ENCODE measurements around the gene MICB.

MICB gene

GRCh38 chr6:31530659-31531058, 32.7 kb downstream of the MICB start:
- no peak for TF ChIP-seq CTCF (conservative IDR thresholded peaks at IDR 0.05; ENCODE audit: low read length)
- no peak for DNase-seq (ENCODE audit: low read depth)
- H3K4me3 ChIP-seq (ENCODE audit: low read length) = no peak overlapping the region

GRCh38 chr6:31531162-31531561, 33.2 kb downstream of the MICB start:
- no peak for TF ChIP-seq CTCF (conservative IDR thresholded peaks at IDR 0.05; ENCODE audit: low read length)
- DNase-seq (ENCODE audit: low read depth) = no peak
- H3K4me3 ChIP-seq (ENCODE audit: low read length) = no peak overlapping the region

- no peak overlapping the region for H3K4me3 ChIP-seq (ENCODE audit: low read length)
- no peak for DNase-seq (ENCODE audit: low read depth)
- no peak for TF ChIP-seq CTCF (conservative IDR thresholded peaks at IDR 0.05; ENCODE audit: low read length)
Measured at GRCh38 chr6:31531771-31532643, 34.1 kb downstream of the MICB start.

- DNase-seq (ENCODE audit: low read depth) = no peak
Measured at GRCh38 chr6:31532644-31533454, 34.9 kb downstream of the MICB start.

GRCh38 chr6:31533455-31533841, 35.5 kb downstream of the MICB start:
- no peak for DNase-seq (ENCODE audit: low read depth)
- TF ChIP-seq CTCF (conservative IDR thresholded peaks at IDR 0.05; ENCODE audit: low read length) = no peak
- no peak overlapping the region for H3K4me3 ChIP-seq (ENCODE audit: low read length)

More at GRCh38 chr6:31532644-31533454, 34.9 kb downstream of the MICB start:
- no peak overlapping the region for H3K4me3 ChIP-seq (ENCODE audit: low read length)
- TF ChIP-seq CTCF (conservative IDR thresholded peaks at IDR 0.05; ENCODE audit: low read length) = no peak

- no peak for TF ChIP-seq CTCF (conservative IDR thresholded peaks at IDR 0.05; ENCODE audit: low read length)
- no peak for DNase-seq (ENCODE audit: low read depth)
Measured at GRCh38 chr6:31534011-31534410, 36.1 kb downstream of the MICB start.

More at GRCh38 chr6:31534011-31534410, 36.1 kb downstream of the MICB start:
- H3K4me3 ChIP-seq (ENCODE audit: low read length) = no peak overlapping the region

Data from AG10803 (cell line).